K562 (cell line): ENCODE results near the gene PIP4K2C. TPM values are rescaled to one million over a fixed set of nuclear protein-coding genes. Genes with fewer than 3 reads are reported as not detected.
A peak's percentile ranks its signal among the peaks of the same experiment; 100 is the strongest.
"Not testable (repeated sequence)": the region's sequence is repeated elsewhere in the genome, so short reads cannot be mapped to it uniquely, and the experiment has no call there.

ENCODE experiments used
- ATAC-seq: fragments of 200-7000 bp; cut with Tn5 transposase; 3 replicates; pipeline ENCODE4 v1.9.1; 2020; ENCODE audit warnings: moderate library complexity
- BruUV-seq: library from RNA; stranded (reverse); fragments of 400-500 nt; replicated peaks from 2 replicates; lab custom pipeline; 2021; lab: Mats Ljungman, UMichigan
- CTCF ChIA-PET: fragments of 300-600 bp; formaldehyde crosslinking; extraction: SDS; loops from one replicate; lab custom pipeline; 2021; ENCODE audit warnings: low intra/inter-chr PET ratio; lab: Yijun Ruan, JAX
- POLR2A ChIA-PET: fragments of 300-600, 350-650 bp; sonication (Branson Sonifier 250); formaldehyde crosslinking; extraction: SDS; loops from one replicate; lab custom pipeline; 2021; ENCODE audit warnings: antibody characterized with exemption, inconsistent platforms; lab: Yijun Ruan, JAX
- DNase-seq, 4 experiments: peaks; one replicate each; pipeline versions ENCODE4 v3.0.0 to v3.0.0-alpha.2; 2011 to 2018; ENCODE audit warnings: low spot score in 3 of 4, mixed read lengths in 3 of 4; ENCODE audit errors: extremely low read depth in 1 of 4
- FAIRE-seq: peaks from 2 replicates; lab custom pipeline; 2011; peaks lifted over from hg19 to GRCh38; lab: Jason Lieb, UNC
- H2AFZ ChIP-seq: 2 replicates; pipeline ENCODE4 v1.6.0; 2011; ENCODE audit warnings: low read depth, low read length, control low read depth, inconsistent platforms
- H3K27ac ChIP-seq: fragments of 200-600 bp; 3 replicates; pipeline ENCODE4 v1.8.0; 2011; ENCODE audit warnings: low read depth, mild to moderate bottlenecking, control low read depth, inconsistent platforms, low read length, moderate library complexity, mixed read lengths; ENCODE audit errors: extremely low read depth
- H3K27me3 ChIP-seq, 2 experiments: fragments of 300-600 bp in 1 of 2; 2 replicates in 1 of 2; 3 replicates in 1 of 2; pipeline versions ENCODE4 v1.6.0 to v1.8.0; 2011; ENCODE audit warnings: inconsistent platforms in 2 of 2, low read length in 2 of 2, mild to moderate bottlenecking in 1 of 2, mixed read lengths in 1 of 2, moderate library complexity in 1 of 2; ENCODE audit not compliant: control insufficient read depth in 2 of 2, insufficient read depth in 2 of 2
- H3K36me3 ChIP-seq: fragments of 300-600 bp; 3 replicates; pipeline ENCODE4 v1.8.0; 2011; ENCODE audit warnings: mild to moderate bottlenecking, low read length, inconsistent platforms; ENCODE audit not compliant: control insufficient read depth, insufficient read depth
- H3K4me1 ChIP-seq, 2 experiments: fragments of 200-600 bp in 1 of 2; replicated peaks in 1 of 2; 2 replicates in 1 of 2; 3 replicates in 1 of 2; pipeline versions ENCODE4 v1.5.1 to v1.8.0; 2011; ENCODE audit warnings: inconsistent platforms in 2 of 2, low read length in 2 of 2, mild to moderate bottlenecking in 1 of 2, mixed read lengths in 1 of 2, moderate library complexity in 1 of 2; ENCODE audit not compliant: control insufficient read depth in 2 of 2, insufficient read depth in 2 of 2
- H3K4me2 ChIP-seq: 2 replicates; pipeline ENCODE4 v1.6.1; 2011; ENCODE audit warnings: low read length, control low read depth, inconsistent platforms, mixed read lengths; ENCODE audit not compliant: insufficient read depth
- H3K4me3 ChIP-seq: fragments of 200-600 bp; sonication (generic), shearing (Covaris generic); 2 replicates; pipeline ENCODE4 v1.5.1; 2016; ENCODE audit warnings: control low read depth, inconsistent platforms
- H3K79me2 ChIP-seq: fragments of 200-600 bp; 3 replicates; pipeline ENCODE4 v1.8.0; 2011; ENCODE audit warnings: low read length, inconsistent platforms; ENCODE audit not compliant: control insufficient read depth, insufficient read depth
- H3K9ac ChIP-seq, 2 experiments: 2 replicates each; pipeline versions ENCODE4 v1.6.0 to v1.6.1; 2011; ENCODE audit warnings: low read depth in 2 of 2, low read length in 2 of 2, control low read depth in 1 of 2, inconsistent platforms in 1 of 2, mild to moderate bottlenecking in 1 of 2, mixed read lengths in 1 of 2; ENCODE audit not compliant: insufficient read depth in 1 of 2
- H3K9me1 ChIP-seq: one replicate; pipeline ENCODE4 v1.6.0; 2011; ENCODE audit warnings: inconsistent platforms, mild to moderate bottlenecking, low read length, moderate library complexity; ENCODE audit not compliant: control insufficient read depth, insufficient read depth
- H3K9me3 ChIP-seq: replicated peaks from 2 replicates; pipeline ENCODE4 v1.5.1; 2011; ENCODE audit warnings: low read depth, low read length, inconsistent platforms; ENCODE audit not compliant: control insufficient read depth, insufficient read depth
- H4K20me1 ChIP-seq: replicated peaks from 2 replicates; pipeline ENCODE4 v1.6.1; 2011; ENCODE audit warnings: low read length, inconsistent platforms, mixed read lengths; ENCODE audit not compliant: control insufficient read depth, insufficient read depth
- LARP7 ChIP-seq: fragments of 450-650 bp; IDR thresholded peaks from 2 replicates; pipeline ENCODE4 v1.6.1; 2016
- POLR2G ChIP-seq: fragments of 200-400 bp; formaldehyde crosslinking; IDR thresholded peaks from 2 replicates; pipeline ENCODE4 v1.6.1; 2017; ENCODE audit warnings: low read depth, mild to moderate bottlenecking, antibody characterized with exemption, low read length, moderate library complexity
- WGBS: fragments of 100-300 bp; shearing (Covaris generic); methylation state at CpG from one replicate; pipeline ENCODE4 v1.1.6; 2016; ENCODE audit warnings: low coverage, mixed read lengths; ENCODE audit not compliant: insufficient coverage; ENCODE audit errors: missing lambda C conversion rate; 5-methylcytosine and 5-hydroxymethylcytosine counted together
- in situ Hi-C: fragments of 300-500 bp; cut with MboI; formaldehyde crosslinking; loops from 4 replicates; pipeline ENCODE4 v1.15.0; 2018; ENCODE audit warnings: inconsistent platforms, mixed read lengths
- intact Hi-C: fragments of 100-400 bp; cut with micrococcal nuclease; formaldehyde crosslinking; loops from 2 replicates; pipeline ENCODE4 v1.14.2; 2022
- polyA plus RNA-seq, 8 experiments: library from polyadenylated mRNA; depleted of rRNA in 4 of 8; stranded (reverse) in 5 of 8; unstranded in 3 of 8; fragments of >200 nt; fragmentation: Nextera tagmentation in 2 of 8; fragmentation: Illumina TruSeq in 1 of 8; extraction: Ambion mirVana in 2 of 8; extraction: Trizol in 1 of 8; gene quantifications; 2 replicates each; pipeline versions ENCODE4 v1.2.1 to v1.2.3, GENCODE V29; 2011 to 2014; ENCODE audit warnings: inconsistent platforms in 1 of 8, missing spikeins in 1 of 8
- total RNA-seq, 7 experiments: library from RNA; depleted of rRNA in 6 of 7; stranded (reverse); fragments of >200 nt in 6 of 7; fragmentation: Illumina TruSeq in 2 of 7; extraction: Trizol in 2 of 7; gene quantifications; 2 replicates each; pipeline versions ENCODE4 v1.2.1 to v1.2.3, GENCODE V29; 2011 to 2021; ENCODE audit warnings: low replicate concordance in 1 of 7

PIP4K2C gene
- total and polyA plus RNA-seq, 9 of the 15 experiments (the other 6 are each of a cell fraction or from before 2014, with no cell fraction given) = 9.0 to 41.4 (median 18.3) TPM

DNA sequence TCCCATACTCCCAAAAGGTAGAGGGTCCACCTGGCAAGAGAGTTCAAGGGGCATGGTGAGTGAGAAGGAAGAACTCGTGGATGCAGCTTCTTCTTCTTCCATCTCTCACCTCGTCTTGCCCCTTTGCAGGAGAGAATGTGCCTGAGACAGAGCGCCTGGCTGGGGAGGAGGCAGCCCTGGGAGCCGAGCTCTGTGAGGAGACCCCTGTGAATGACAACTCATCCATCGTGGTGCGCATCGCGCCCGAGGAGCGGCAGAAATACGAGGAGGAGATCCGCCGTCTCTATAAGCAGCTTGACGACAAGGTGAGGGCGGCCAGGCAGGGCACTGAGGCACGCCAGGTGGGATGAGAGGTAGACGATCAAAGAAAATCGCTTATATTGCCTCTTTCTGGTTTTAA lies 21.1 kb upstream of the PIP4K2C start:
- 0 out of 4 replicates have a peak overlapping the region, but pooled peaks of 1 of the 2 experiments have one; percentile 33 for H3K9ac ChIP-seq
- H3K36me3 ChIP-seq = peaks cover 47% of the 10 kb centered on the region; the same call in 2 of the 3 replicates
- no peaks in the 10 kb centered on the region for H3K27me3 ChIP-seq
- no peak overlapping the region for H2AFZ ChIP-seq
- FAIRE-seq (no peak), DNase-seq (no peak), ATAC-seq (no peak)
- no TSS peak for BruUV-seq
- no peaks in the 10 kb centered on the region for H3K9me3 ChIP-seq
- H3K9me1 ChIP-seq = no peaks in the 10 kb centered on the region
- TF ChIP-seq POLR2G (0 out of 2 replicates have a peak, but pooled peaks have one; percentile 15), LARP7 (no peak)
- in situ Hi-C loops (no loop called here), intact Hi-C loops (no loop called here)
- no peaks in the 10 kb centered on the region for H4K20me1 ChIP-seq
- no peak overlapping the region for H3K4me3 ChIP-seq
- H3K79me2 ChIP-seq = no peaks in the 10 kb centered on the region
- no peak overlapping the region for H3K27ac ChIP-seq
- H3K4me2 ChIP-seq = no peak overlapping the region
- ChIA-PET POLR2A (no interaction called here), CTCF (no interaction called here)
- WGBS = 86% methylated on average over 18 of the region's 18 CpGs
- no peaks in the 10 kb centered on the region for H3K4me1 ChIP-seq

GRCh38 chr12:57570438-57570837 lies 20.6 kb upstream of the PIP4K2C start:
- H3K4me2 ChIP-seq, intact Hi-C loops, H3K27me3 ChIP-seq, H4K20me1 ChIP-seq, DNase-seq, BruUV-seq, FAIRE-seq, H3K4me1 ChIP-seq, H3K9me3 ChIP-seq, H3K27ac ChIP-seq, H3K9me1 ChIP-seq, H3K79me2 ChIP-seq, H3K9ac ChIP-seq, H2AFZ ChIP-seq, in situ Hi-C loops, H3K4me3 ChIP-seq, CTCF ChIA-PET, ATAC-seq: not testable (repeated sequence)
- POLR2A ChIA-PET = interaction anchor here (0.7 to 0.8 kb wide), 2 partner anchors 10 to 21 kb away, joined by 3 read pairs; no protein-coding TSS in a partner anchor
- 93% methylated on average over 13 of the region's 13 CpGs for WGBS
- peaks cover 53% of the 10 kb centered on the region; the same call in 2 of the 3 replicates for H3K36me3 ChIP-seq
